Type B pancreatic cell (in vitro differentiated cells): ENCODE measurements around the gene SULT4A1. TPM values are rescaled to one million over a fixed set of nuclear protein-coding genes. Genes with fewer than 3 reads are reported as not detected.

ENCODE experiments used
- DNase-seq: peaks from one replicate; pipeline ENCODE4 v3.0.0; 2021; ENCODE audit warnings: mixed read lengths; ENCODE audit not compliant: unreplicated experiment; ENCODE audit errors: extremely low spot score
- H3K27ac Mint-ChIP-seq: 2 replicates; pipeline ENCODE4 v1.8.0; 2021; ENCODE audit warnings: mild to moderate bottlenecking, mixed read lengths
- H3K27me3 Mint-ChIP-seq: 2 replicates; pipeline ENCODE4 v1.8.0; 2021; ENCODE audit warnings: mixed read lengths
- H3K36me3 Mint-ChIP-seq: 2 replicates; pipeline ENCODE4 v1.8.0; 2021; ENCODE audit warnings: mixed read lengths
- H3K4me1 Mint-ChIP-seq: one replicate; pipeline ENCODE4 v1.8.0; 2021; ENCODE audit warnings: mixed read lengths; ENCODE audit not compliant: unreplicated experiment
- H3K4me3 Mint-ChIP-seq: 2 replicates; pipeline ENCODE4 v1.8.0; 2021; ENCODE audit warnings: mild to moderate bottlenecking, mixed read lengths
- H3K9me3 Mint-ChIP-seq: 2 replicates; pipeline ENCODE4 v1.8.0; 2021; ENCODE audit warnings: mixed read lengths
- CTCF ChIP-seq: fragments of 200-600 bp; sonication (generic); conservative IDR thresholded peaks from 2 replicates; pipeline ENCODE4 v1.5.0; 2021; ENCODE audit warnings: antibody characterized with exemption, mild to moderate bottlenecking
- total RNA-seq: library from RNA; stranded (reverse); gene quantifications from 2 replicates; pipeline ENCODE4 v1.2.1, GENCODE V29; 2021; ENCODE audit warnings: low replicate concordance

SULT4A1 gene
- total RNA-seq, 1 donor from 2014 or later: 10.8 TPM

DNA sequence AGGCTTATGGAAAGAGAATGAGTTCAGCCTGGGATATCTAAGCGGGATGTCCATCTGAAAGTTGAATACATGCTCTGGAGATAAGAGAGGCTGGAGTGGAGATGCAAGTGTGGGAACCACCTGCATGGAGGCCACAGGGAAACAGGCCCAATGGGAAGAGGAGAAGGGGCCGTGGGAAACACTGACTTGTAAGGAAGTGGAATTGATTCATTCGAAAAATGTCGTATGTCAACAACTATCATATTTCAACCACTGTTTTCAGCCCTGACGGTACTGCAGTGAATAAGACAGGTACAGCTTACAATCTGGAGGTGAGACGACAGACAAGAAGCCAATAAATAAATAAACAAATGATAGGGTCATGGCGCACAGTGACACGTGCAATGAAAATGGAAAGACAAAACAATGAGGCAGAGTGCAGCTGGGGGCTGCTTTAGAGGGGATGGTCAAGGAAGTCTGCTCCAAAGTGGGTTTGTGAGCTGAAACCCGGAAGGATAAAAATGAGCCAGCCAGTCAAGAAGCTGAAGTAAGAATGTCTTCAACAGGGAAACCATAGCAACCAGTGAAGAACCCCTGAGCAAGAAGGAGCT, 86.1 kb downstream of the SULT4A1 start:
- Mint-ChIP-seq H3K4me1 (peaks cover 18% of the 10 kb centered on the region), H3K9me3 (no peaks in the 10 kb centered on the region), H3K4me3 (no peak overlapping the region), H3K36me3 (peaks cover 7% of the 10 kb centered on the region), H3K27ac (peak overlapping the region; percentile 17), H3K27me3 (peaks cover 30% of the 10 kb centered on the region)
- DNase-seq: no peak
- no peak for TF ChIP-seq CTCF

Other genes with a start within 250 kb of the SULT4A1 start
- 4.2 and 5.3 TPM in 2 replicates for gene EFCAB6, start 50.2 kb downstream of the SULT4A1 start, total RNA-seq
- gene PNPLA5, start 29.5 kb upstream of the SULT4A1 start, total RNA-seq: not detected in 2 replicates
- gene PNPLA3, start 61.3 kb upstream of the SULT4A1 start, total RNA-seq: 3.8 and 5.9 TPM in 2 replicates
- gene SAMM50, start 92.9 kb upstream of the SULT4A1 start, total RNA-seq: 50.0 and 57.5 TPM in 2 replicates
- gene PARVB, start 161.8 kb upstream of the SULT4A1 start, total RNA-seq: 7.2 and 15.9 TPM in 2 replicates